ENCODE data around the gene ZNF639. TPM values are rescaled to one million over a fixed set of nuclear protein-coding genes. Genes with fewer than 3 reads are reported as not detected.
A peak's percentile ranks its signal among the peaks of the same experiment; 100 is the strongest.

ZNF639 gene
- total and polyA plus RNA-seq, 2 of the 13 experiments (the other 11 are each of a cell fraction or from before 2014, with no cell fraction given) = 11.6 to 42.4 TPM

GRCh38 chr3:179322286-179323196, at the start of gene ZNF639 (continued):
- TF ChIP-seq POLR2AphosphoS5 (IDR thresholded peaks at IDR 0.05; ENCODE audit: low read depth, low read length) (peak; percentile 63), NCOA5 (CRISPR knock-in tag; IDR thresholded peaks at IDR 0.05) (no peak), GABPB1 (CRISPR knock-in tag; IDR thresholded peaks at IDR 0.05) (peak; percentile 61; the same call in 1 of the 2 replicates), HMGA1 (CRISPR knock-in tag; conservative IDR thresholded peaks at IDR 0.05) (no peak), ZFAT (CRISPR knock-in tag; conservative IDR thresholded peaks at IDR 0.05) (no peak), ZNF776 (CRISPR knock-in tag; IDR thresholded peaks at IDR 0.05) (no peak; the same call in 1 of the 2 replicates), STAG1 (CRISPR knock-in tag; IDR thresholded peaks at IDR 0.05) (peak; percentile 45), ZNF329 (CRISPR knock-in tag; IDR thresholded peaks at IDR 0.05; ENCODE audit: low read depth) (peak; percentile 86), RBM22 (optimal IDR thresholded peaks at IDR 0.05; ENCODE audit: low read length) (no peak), BCL3 (CRISPR knock-in tag; IDR thresholded peaks at IDR 0.05) (0 out of 2 replicates have a peak, but pooled peaks have one; percentile 24), ZBTB10 (CRISPR knock-in tag; IDR thresholded peaks at IDR 0.05; ENCODE audit: borderline replicate concordance) (no peak; the same call in 1 of the 2 replicates)
- TF ChIP-seq, protein P1, sequence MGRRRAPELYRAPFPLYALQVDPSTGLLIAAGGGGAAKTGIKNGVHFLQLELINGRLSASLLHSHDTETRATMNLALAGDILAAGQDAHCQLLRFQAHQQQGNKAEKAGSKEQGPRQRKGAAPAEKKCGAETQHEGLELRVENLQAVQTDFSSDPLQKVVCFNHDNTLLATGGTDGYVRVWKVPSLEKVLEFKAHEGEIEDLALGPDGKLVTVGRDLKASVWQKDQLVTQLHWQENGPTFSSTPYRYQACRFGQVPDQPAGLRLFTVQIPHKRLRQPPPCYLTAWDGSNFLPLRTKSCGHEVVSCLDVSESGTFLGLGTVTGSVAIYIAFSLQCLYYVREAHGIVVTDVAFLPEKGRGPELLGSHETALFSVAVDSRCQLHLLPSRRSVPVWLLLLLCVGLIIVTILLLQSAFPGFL (CRISPR knock-in tag; IDR thresholded peaks at IDR 0.05) = no peak
- TF ChIP-seq, protein P2, sequence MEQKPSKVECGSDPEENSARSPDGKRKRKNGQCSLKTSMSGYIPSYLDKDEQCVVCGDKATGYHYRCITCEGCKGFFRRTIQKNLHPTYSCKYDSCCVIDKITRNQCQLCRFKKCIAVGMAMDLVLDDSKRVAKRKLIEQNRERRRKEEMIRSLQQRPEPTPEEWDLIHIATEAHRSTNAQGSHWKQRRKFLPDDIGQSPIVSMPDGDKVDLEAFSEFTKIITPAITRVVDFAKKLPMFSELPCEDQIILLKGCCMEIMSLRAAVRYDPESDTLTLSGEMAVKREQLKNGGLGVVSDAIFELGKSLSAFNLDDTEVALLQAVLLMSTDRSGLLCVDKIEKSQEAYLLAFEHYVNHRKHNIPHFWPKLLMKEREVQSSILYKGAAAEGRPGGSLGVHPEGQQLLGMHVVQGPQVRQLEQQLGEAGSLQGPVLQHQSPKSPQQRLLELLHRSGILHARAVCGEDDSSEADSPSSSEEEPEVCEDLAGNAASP (CRISPR knock-in tag; IDR thresholded peaks at IDR 0.05; ENCODE audit: borderline replicate concordance) = 0 out of 2 replicates have a peak, but pooled peaks have one; percentile 13
- TF ChIP-seq, protein P3, sequence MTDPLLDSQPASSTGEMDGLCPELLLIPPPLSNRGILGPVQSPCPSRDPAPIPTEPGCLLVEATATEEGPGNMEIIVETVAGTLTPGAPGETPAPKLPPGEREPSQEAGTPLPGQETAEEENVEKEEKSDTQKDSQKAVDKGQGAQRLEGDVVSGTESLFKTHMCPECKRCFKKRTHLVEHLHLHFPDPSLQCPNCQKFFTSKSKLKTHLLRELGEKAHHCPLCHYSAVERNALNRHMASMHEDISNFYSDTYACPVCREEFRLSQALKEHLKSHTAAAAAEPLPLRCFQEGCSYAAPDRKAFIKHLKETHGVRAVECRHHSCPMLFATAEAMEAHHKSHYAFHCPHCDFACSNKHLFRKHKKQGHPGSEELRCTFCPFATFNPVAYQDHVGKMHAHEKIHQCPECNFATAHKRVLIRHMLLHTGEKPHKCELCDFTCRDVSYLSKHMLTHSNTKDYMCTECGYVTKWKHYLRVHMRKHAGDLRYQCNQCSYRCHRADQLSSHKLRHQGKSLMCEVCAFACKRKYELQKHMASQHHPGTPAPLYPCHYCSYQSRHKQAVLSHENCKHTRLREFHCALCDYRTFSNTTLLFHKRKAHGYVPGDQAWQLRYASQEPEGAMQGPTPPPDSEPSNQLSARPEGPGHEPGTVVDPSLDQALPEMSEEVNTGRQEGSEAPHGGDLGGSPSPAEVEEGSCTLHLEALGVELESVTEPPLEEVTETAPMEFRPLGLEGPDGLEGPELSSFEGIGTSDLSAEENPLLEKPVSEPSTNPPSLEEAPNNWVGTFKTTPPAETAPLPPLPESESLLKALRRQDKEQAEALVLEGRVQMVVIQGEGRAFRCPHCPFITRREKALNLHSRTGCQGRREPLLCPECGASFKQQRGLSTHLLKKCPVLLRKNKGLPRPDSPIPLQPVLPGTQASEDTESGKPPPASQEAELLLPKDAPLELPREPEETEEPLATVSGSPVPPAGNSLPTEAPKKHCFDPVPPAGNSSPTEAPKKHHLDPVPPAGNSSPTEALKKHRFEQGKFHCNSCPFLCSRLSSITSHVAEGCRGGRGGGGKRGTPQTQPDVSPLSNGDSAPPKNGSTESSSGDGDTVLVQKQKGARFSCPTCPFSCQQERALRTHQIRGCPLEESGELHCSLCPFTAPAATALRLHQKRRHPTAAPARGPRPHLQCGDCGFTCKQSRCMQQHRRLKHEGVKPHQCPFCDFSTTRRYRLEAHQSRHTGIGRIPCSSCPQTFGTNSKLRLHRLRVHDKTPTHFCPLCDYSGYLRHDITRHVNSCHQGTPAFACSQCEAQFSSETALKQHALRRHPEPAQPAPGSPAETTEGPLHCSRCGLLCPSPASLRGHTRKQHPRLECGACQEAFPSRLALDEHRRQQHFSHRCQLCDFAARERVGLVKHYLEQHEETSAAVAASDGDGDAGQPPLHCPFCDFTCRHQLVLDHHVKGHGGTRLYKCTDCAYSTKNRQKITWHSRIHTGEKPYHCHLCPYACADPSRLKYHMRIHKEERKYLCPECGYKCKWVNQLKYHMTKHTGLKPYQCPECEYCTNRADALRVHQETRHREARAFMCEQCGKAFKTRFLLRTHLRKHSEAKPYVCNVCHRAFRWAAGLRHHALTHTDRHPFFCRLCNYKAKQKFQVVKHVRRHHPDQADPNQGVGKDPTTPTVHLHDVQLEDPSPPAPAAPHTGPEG (CRISPR knock-in tag; IDR thresholded peaks at IDR 0.05) = peak; percentile 76
